Natural killer cell (primary cell): ENCODE measurements around the gene CLCN6. TPM values are rescaled to one million over a fixed set of nuclear protein-coding genes. Genes with fewer than 3 reads are reported as not detected.

Experiments
- ATAC-seq, 3 donors: fragments of 150-1000 bp in 2 of 3; fragments of 200-7000 bp in 1 of 3; cut with Tn5 transposase; 1 replicate in 1 of 3; 2 replicates in 2 of 3; pipeline ENCODE4 v1.10.0; 2021; ENCODE audit warnings: mild to moderate bottlenecking in 2 of 3, moderate library complexity in 2 of 3
- DNase-seq, 2 donors: peaks; one replicate each; pipeline versions ENCODE4 v3.0.0 to v3.0.0-alpha.2; 2013 to 2021; ENCODE audit warnings: mixed read lengths in 1 of 2
- H3K27ac ChIP-seq: one replicate; pipeline ENCODE4 v1.5.1; 2013; ENCODE audit warnings: mild to moderate bottlenecking, low read length
- H3K27me3 ChIP-seq: one replicate; pipeline ENCODE4 v1.6.1; 2013; ENCODE audit warnings: low read length; ENCODE audit not compliant: control insufficient read depth, insufficient read depth
- H3K36me3 ChIP-seq: one replicate; pipeline ENCODE4 v1.6.1; 2013; ENCODE audit warnings: low read length; ENCODE audit not compliant: control insufficient read depth, insufficient read depth
- H3K4me1 ChIP-seq: one replicate; pipeline ENCODE4 v1.6.1; 2013; ENCODE audit warnings: low read length; ENCODE audit not compliant: control insufficient read depth, insufficient read depth
- H3K4me3 ChIP-seq: one replicate; pipeline ENCODE4 v1.5.1; 2013; ENCODE audit warnings: low read length
- H3K9me3 ChIP-seq: one replicate; pipeline ENCODE4 v1.6.1; 2013; ENCODE audit warnings: low read length; ENCODE audit not compliant: control insufficient read depth, insufficient read depth
- H3K27ac Mint-ChIP-seq, 2 donors: one replicate each; pipeline ENCODE4 v1.8.0; 2022; ENCODE audit warnings: mild to moderate bottlenecking in 2 of 2, mixed read lengths in 2 of 2, moderate library complexity in 1 of 2
- H3K27me3 Mint-ChIP-seq, 2 donors: one replicate each; pipeline ENCODE4 v1.8.0; 2022; ENCODE audit warnings: low read depth in 2 of 2, mixed read lengths in 2 of 2
- H3K36me3 Mint-ChIP-seq: one replicate; pipeline ENCODE4 v1.8.0; 2022; ENCODE audit warnings: mixed read lengths
- H3K4me1 Mint-ChIP-seq, 2 donors: one replicate each; pipeline ENCODE4 v1.8.0; 2022; ENCODE audit warnings: mixed read lengths in 2 of 2
- H3K4me3 Mint-ChIP-seq: one replicate; pipeline ENCODE4 v1.8.0; 2022; ENCODE audit warnings: mild to moderate bottlenecking, moderate library complexity, mixed read lengths
- H3K9me3 Mint-ChIP-seq, 2 donors: one replicate each; pipeline ENCODE4 v1.8.0; 2022; ENCODE audit warnings: mixed read lengths in 2 of 2
- WGBS: methylation state at CpG from one replicate; pipeline ENCODE4 v1.1.7; 2013; ENCODE audit warnings: missing lambda C conversion rate; ENCODE audit not compliant: insufficient coverage; 5-methylcytosine and 5-hydroxymethylcytosine counted together
- intact Hi-C: fragments of 100-400 bp; cut with micrococcal nuclease; formaldehyde crosslinking; loops from one replicate; pipeline ENCODE4 v1.14.2; 2022
- total RNA-seq, 4 donors: library from RNA; stranded (reverse); fragments of 120-200 nt in 1 of 4; gene quantifications; one replicate each; pipeline versions ENCODE4 v1.2.3 to v1.2.4, GENCODE V29; 2013 to 2022
- TF ChIP-seq, protein P1 (sequence below): fragments of 200-600 bp; IDR thresholded peaks from one replicate; pipeline ENCODE4 v1.8.0; 2022; ENCODE audit warnings: antibody characterized with exemption

The CLCN6 gene
- total RNA-seq, 3 donors from 2014 or later (not counting 1 experiment from before 2014, with no cell fraction given) = 21.4 to 28.6 (median 25.6) TPM

DNA sequence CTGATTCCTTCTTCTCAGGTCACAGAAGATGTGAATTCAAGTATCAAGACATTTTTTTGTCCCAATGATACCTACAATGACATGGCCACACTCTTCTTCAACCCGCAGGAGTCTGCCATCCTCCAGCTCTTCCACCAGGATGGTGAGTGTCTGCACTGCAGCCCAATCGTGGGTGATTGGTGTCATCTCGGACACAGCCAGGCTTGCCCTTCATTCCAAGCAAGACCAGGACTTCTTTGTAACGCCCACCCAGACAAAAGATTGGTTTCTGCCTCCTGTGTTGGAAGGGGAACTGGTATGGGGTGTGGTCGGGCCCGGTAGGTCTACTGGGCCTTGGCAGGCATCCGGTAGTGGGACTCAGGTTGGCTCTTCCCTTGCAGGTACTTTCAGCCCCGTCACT lies 27.5 kb downstream of the CLCN6 start:
- Mint-ChIP-seq H3K9me3 (no peaks in the 10 kb centered on the region), H3K4me1 (peaks cover 1% of the 10 kb centered on the region in 2 donors), H3K27me3 (no peaks in the 10 kb centered on the region), H3K4me3 (no peak overlapping the region), H3K27ac (no peak overlapping the region), H3K36me3 (peaks cover 6% of the 10 kb centered on the region)
- ATAC-seq = no peak
- Histone ChIP-seq H3K27ac (no peak overlapping the region), H3K27me3 (no peaks in the 10 kb centered on the region), H3K4me3 (no peak overlapping the region), H3K9me3 (no peaks in the 10 kb centered on the region), H3K36me3 (peaks cover 69% of the 10 kb centered on the region), H3K4me1 (no peaks in the 10 kb centered on the region)
- intact Hi-C loops = no loop called here
- TF ChIP-seq, protein P1, sequence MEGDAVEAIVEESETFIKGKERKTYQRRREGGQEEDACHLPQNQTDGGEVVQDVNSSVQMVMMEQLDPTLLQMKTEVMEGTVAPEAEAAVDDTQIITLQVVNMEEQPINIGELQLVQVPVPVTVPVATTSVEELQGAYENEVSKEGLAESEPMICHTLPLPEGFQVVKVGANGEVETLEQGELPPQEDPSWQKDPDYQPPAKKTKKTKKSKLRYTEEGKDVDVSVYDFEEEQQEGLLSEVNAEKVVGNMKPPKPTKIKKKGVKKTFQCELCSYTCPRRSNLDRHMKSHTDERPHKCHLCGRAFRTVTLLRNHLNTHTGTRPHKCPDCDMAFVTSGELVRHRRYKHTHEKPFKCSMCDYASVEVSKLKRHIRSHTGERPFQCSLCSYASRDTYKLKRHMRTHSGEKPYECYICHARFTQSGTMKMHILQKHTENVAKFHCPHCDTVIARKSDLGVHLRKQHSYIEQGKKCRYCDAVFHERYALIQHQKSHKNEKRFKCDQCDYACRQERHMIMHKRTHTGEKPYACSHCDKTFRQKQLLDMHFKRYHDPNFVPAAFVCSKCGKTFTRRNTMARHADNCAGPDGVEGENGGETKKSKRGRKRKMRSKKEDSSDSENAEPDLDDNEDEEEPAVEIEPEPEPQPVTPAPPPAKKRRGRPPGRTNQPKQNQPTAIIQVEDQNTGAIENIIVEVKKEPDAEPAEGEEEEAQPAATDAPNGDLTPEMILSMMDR = no peak
- DNase-seq = no peak
- WGBS = 96% methylated on average over 8 of the region's 8 CpGs

- TF ChIP-seq, protein P1 = no peak
- no peaks in the 10 kb centered on the region for H3K4me1 ChIP-seq
- H3K27me3 ChIP-seq = no peaks in the 10 kb centered on the region
- no peak for ATAC-seq
- intact Hi-C loops = no loop called here
- DNase-seq = no peak
- H3K4me3 ChIP-seq = no peak overlapping the region
- no peaks in the 10 kb centered on the region for H3K9me3 ChIP-seq
- Mint-ChIP-seq H3K36me3 (peaks cover 6% of the 10 kb centered on the region), H3K9me3 (no peaks in the 10 kb centered on the region), H3K4me3 (no peak overlapping the region), H3K27ac (no peak overlapping the region), H3K4me1 (peaks cover 5% of the 10 kb centered on the region in 2 donors), H3K27me3 (no peaks in the 10 kb centered on the region)
- peaks cover 66% of the 10 kb centered on the region for H3K36me3 ChIP-seq
- WGBS = 95% methylated on average over 13 of the region's 13 CpGs
- no peak overlapping the region for H3K27ac ChIP-seq
Measured at GRCh38 chr1:11833900-11834299, 27.9 kb downstream of the CLCN6 start.

- Mint-ChIP-seq H3K27me3 (no peaks in the 10 kb centered on the region), H3K9me3 (no peaks in the 10 kb centered on the region), H3K27ac (no peak overlapping the region), H3K4me3 (no peak overlapping the region), H3K4me1 (peaks cover 5 to 6% of the 10 kb centered on the region in 2 donors), H3K36me3 (peaks cover 6% of the 10 kb centered on the region)
- no peak overlapping the region for H3K4me3 ChIP-seq
- WGBS = 96% methylated on average over 28 of the region's 28 CpGs
- no peaks in the 10 kb centered on the region for H3K27me3 ChIP-seq
- ATAC-seq (no peak), DNase-seq (no peak)
- H3K27ac ChIP-seq = no peak overlapping the region
- no peaks in the 10 kb centered on the region for H3K4me1 ChIP-seq
- no peaks in the 10 kb centered on the region for H3K9me3 ChIP-seq
- TF ChIP-seq, protein P1 = no peak
- intact Hi-C loops = no loop called here
- peaks cover 63% of the 10 kb centered on the region for H3K36me3 ChIP-seq
Measured at GRCh38 chr1:11835441-11836225, 29.6 kb downstream of the CLCN6 start.
